Measurements from ENCODE around the gene SDR42E1.

- TF ChIP-seq CTCF (conservative IDR thresholded peaks at IDR 0.05; ENCODE audit: low read depth, low read length) (no peak), POLR2A (IDR thresholded peaks at IDR 0.05; ENCODE audit: low read depth, low read length) (no peak), RFX5 (IDR thresholded peaks at IDR 0.05; ENCODE audit: low read depth, low read length) (no peak), SMC3 (IDR thresholded peaks at IDR 0.05; ENCODE audit: low read depth, low read length) (no peak), FOS (IDR thresholded peaks at IDR 0.05; ENCODE audit: low read depth, low read length) (no peak), MXI1 (IDR thresholded peaks at IDR 0.05; ENCODE audit: borderline replicate concordance, low read depth, low read length) (no peak), MAZ (IDR thresholded peaks at IDR 0.05; ENCODE audit: borderline replicate concordance, low read depth, low read length) (no peak), RCOR1 (IDR thresholded peaks at IDR 0.05; ENCODE audit: insufficient replicate concordance, low read length) (no peak), USF2 (IDR thresholded peaks at IDR 0.05; ENCODE audit: low read depth, low read length) (no peak), RAD21 (IDR thresholded peaks at IDR 0.05; ENCODE audit: low read length) (no peak), NFE2L2 (IDR thresholded peaks at IDR 0.05; ENCODE audit: low read depth, low read length) (no peak)
Observed at GRCh38 chr16:82004601-82005000, 6.7 kb downstream of the SDR42E1 start.
